ENCODE measurements around the gene TFF3. TPM values are rescaled to one million over a fixed set of nuclear protein-coding genes. Genes with fewer than 3 reads are reported as not detected.

Gene TFF3
- total and polyA plus RNA-seq, 2 of the 4 experiments (the other 2 are of a cell fraction) = not detected

DNA sequence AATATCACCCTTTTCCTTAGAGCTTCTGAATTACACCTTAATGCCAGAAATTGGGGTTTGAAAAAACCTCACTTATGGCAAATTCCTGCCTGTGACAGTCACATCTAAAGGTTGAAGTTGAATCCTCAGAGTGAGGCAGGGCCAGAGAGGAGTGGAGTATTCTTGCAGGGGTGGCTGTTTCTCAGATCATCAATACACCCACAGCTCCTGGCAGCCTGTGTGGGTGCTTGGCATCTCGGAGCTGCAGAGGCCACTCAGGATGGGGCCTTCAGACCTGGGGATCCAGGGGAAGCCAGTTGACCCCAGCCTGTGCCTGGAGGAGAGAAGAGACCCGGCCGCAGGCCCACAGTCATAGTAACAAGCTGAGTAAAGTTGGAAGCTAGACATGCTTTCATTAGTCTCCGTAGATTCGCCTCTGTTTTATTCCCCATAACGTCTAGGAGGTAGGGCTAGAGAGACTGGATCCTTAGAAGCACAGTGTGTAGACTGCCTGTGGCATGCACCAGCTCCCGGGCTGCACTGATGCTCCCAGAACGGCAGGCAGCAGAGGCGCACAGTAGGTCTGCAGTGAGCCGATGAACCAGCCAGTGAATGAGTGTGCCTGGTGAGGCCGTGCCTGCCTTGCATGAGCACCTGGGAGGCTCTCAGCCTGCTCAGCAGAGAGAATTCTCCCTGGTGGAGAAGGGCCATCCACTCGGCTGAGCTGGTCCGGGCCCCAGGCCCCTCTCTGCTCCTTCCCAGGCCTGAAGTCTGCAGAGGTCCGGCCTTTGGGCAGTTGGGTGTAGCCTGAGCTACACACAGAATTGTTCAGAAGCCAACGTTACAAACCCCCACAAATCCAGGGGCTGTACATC lies 42.9 kb downstream of the TFF3 start:
- no TSS peak for BruUV-seq (replicated peaks)

More for the DNA sequence above, 42.9 kb downstream of the TFF3 start:
- Histone ChIP-seq H3K4ac (ENCODE audit: low read depth, low read length) (no peak overlapping the region), H3K27ac (ENCODE audit: insufficient read depth, low read length) (no peak overlapping the region), H2AK9ac (replicated peaks; ENCODE audit: low read depth, low read length, poor library complexity) (no peak overlapping the region), H4K5ac (ENCODE audit: low read depth, low read length) (no peak overlapping the region), H2AK5ac (ENCODE audit: low read depth, low read length) (no peak overlapping the region), H3K14ac (replicated peaks; ENCODE audit: low read depth, low read length) (no peak overlapping the region), H3K9me1 (ENCODE audit: insufficient read depth, low read length) (peaks cover 4% of the 10 kb centered on the region; the same call in 1 of the 2 replicates), H3K4me2 (ENCODE audit: low read depth, low read length) (no peak overlapping the region), H3K27me3 (ENCODE audit: control insufficient read depth, insufficient read depth, low read length) (no peaks in the 10 kb centered on the region; the same call in none of the 2 replicates), H3K18ac (ENCODE audit: low read depth, low read length) (no peak overlapping the region), H3K9ac (ENCODE audit: low read depth, low read length) (no peak overlapping the region), H4K8ac (ENCODE audit: low read depth in 2 of 2, low read length in 2 of 2) (no peak overlapping the region), H2BK20ac (ENCODE audit: low read depth, low read length) (no peak overlapping the region), H3K23ac (ENCODE audit: low read depth, low read length) (no peak overlapping the region), H3K9me3 (ENCODE audit: control insufficient read depth, insufficient read depth, low read length) (no peaks in the 10 kb centered on the region), H2BK5ac (ENCODE audit: low read depth, low read length, poor library complexity, severe bottlenecking) (no peak overlapping the region), H3K4me1 (ENCODE audit: control insufficient read depth, insufficient read depth, low read length) (peaks cover 3% of the 10 kb centered on the region; the same call in 1 of the 2 replicates), H2BK120ac (ENCODE audit: low read depth, low read length) (no peak overlapping the region), H2AFZ (replicated peaks; ENCODE audit: low read length, poor library complexity) (no peak overlapping the region), H3K79me1 (ENCODE audit: low read depth in 1 of 2, low read length in 2 of 2) (no peaks in the 10 kb centered on the region), H3K36me3 (ENCODE audit: control insufficient read depth, insufficient read depth, low read length) (peaks cover 14% of the 10 kb centered on the region; the same call in 1 of the 2 replicates), H4K20me1 (ENCODE audit: insufficient read depth, low read length) (no peaks in the 10 kb centered on the region), H4K91ac (ENCODE audit: insufficient read depth, low read depth, low read length) (no peak overlapping the region), H2BK15ac (ENCODE audit: low read depth, low read length) (no peak overlapping the region), H3K56ac (ENCODE audit: extremely low read depth, insufficient read depth, low read length) (no peak overlapping the region), H3K4me3 (ENCODE audit: insufficient read depth, low read depth, low read length) (no peak overlapping the region)
- no peak for TF ChIP-seq ELK1 (IDR thresholded peaks at IDR 0.05; ENCODE audit: borderline replicate concordance, low read depth, low read length)
- TF ChIP-seq CHD1 (IDR thresholded peaks at IDR 0.05; ENCODE audit: low read depth, low read length) = no peak
- TF ChIP-seq MXI1 (IDR thresholded peaks at IDR 0.05; ENCODE audit: borderline replicate concordance, low read depth, low read length) = no peak
- TF ChIP-seq MAZ (IDR thresholded peaks at IDR 0.05; ENCODE audit: borderline replicate concordance, low read depth, low read length) = no peak
- no peak for TF ChIP-seq SMC3 (IDR thresholded peaks at IDR 0.05; ENCODE audit: low read depth, low read length)
- no peak for TF ChIP-seq BHLHE40 (IDR thresholded peaks at IDR 0.05; ENCODE audit: low read depth, low read length)
- no peak for TF ChIP-seq MAFK (IDR thresholded peaks at IDR 0.05; ENCODE audit: low read depth, low read length)
- TF ChIP-seq, protein P1, sequence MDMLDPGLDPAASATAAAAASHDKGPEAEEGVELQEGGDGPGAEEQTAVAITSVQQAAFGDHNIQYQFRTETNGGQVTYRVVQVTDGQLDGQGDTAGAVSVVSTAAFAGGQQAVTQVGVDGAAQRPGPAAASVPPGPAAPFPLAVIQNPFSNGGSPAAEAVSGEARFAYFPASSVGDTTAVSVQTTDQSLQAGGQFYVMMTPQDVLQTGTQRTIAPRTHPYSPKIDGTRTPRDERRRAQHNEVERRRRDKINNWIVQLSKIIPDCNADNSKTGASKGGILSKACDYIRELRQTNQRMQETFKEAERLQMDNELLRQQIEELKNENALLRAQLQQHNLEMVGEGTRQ (IDR thresholded peaks at IDR 0.05; ENCODE audit: low read depth, low read length) = no peak
- TF ChIP-seq POLR2A (IDR thresholded peaks at IDR 0.05; ENCODE audit: low read depth, low read length) = no peak
- ChIA-PET CTCF (no interaction called here), POLR2A (ENCODE audit: unreplicated experiment) (no interaction called here)
- dilution Hi-C loops (cut with HindIII; ENCODE audit: low sequenced_read_pairs, unreplicated experiment) = no loop called here
- intact Hi-C loops (cut with micrococcal nuclease) = no loop called here
- no peak for DNase-seq
- in situ Hi-C loops (cut with MboI; ENCODE audit: low sequenced_read_pairs) = no loop called here
- no peak for ATAC-seq (ENCODE audit: low read depth)
- WGBS, 2 experiments (ENCODE audit: extremely low coverage in 2 of 2, insufficient read length in 1 of 2) = 75% methylated on average over 5 of the region's 15 CpGs; no CpG with 5 or more reads in 1 of the 2 experiments
